Thoracic aorta (tissue), 2 donors: ENCODE measurements around the gene ERO1B. TPM values are rescaled to one million over a fixed set of nuclear protein-coding genes. Genes with fewer than 3 reads are reported as not detected.

Source experiments
- ATAC-seq: fragments of 150-250 bp; one replicate; pipeline ENCODE4 v1.8.0; 2017; ENCODE audit warnings: low read depth; ENCODE audit not compliant: insufficient number of reproducible peaks, low FRiP score
- DNase-seq: peaks from one replicate; pipeline ENCODE4 v3.0.0-alpha.2; 2020; ENCODE audit warnings: low spot score
- H3K27ac ChIP-seq, 2 donors: fragments of 200-600 bp; sonication (generic); 1 replicate in 1 of 2; 2 replicates in 1 of 2; pipeline ENCODE4 v1.5.1; 2016; ENCODE audit warnings: mild to moderate bottlenecking in 2 of 2, moderate library complexity in 2 of 2
- H3K27me3 ChIP-seq: fragments of 200-600 bp; sonication (generic); replicated peaks from 2 replicates; pipeline ENCODE4 v1.6.0; 2016; ENCODE audit warnings: mild to moderate bottlenecking; ENCODE audit not compliant: insufficient read depth
- H3K36me3 ChIP-seq: fragments of 200-600 bp; sonication (generic); one replicate; pipeline ENCODE4 v1.5.1; 2016
- H3K4me1 ChIP-seq, 2 donors: fragments of 200-600 bp; sonication (generic); 1 replicate in 1 of 2; 2 replicates in 1 of 2; pipeline versions ENCODE4 v1.5.1 to v1.6.0; 2016; ENCODE audit warnings: low read depth in 2 of 2, mild to moderate bottlenecking in 1 of 2; ENCODE audit not compliant: control insufficient read depth in 1 of 2
- H3K4me3 ChIP-seq: fragments of 200-600 bp; sonication (generic); 2 replicates; pipeline ENCODE4 v1.5.1; 2016; ENCODE audit warnings: mild to moderate bottlenecking
- H3K9me3 ChIP-seq: fragments of 200-600 bp; sonication (generic); 2 replicates; pipeline ENCODE4 v1.5.1; 2016
- total RNA-seq, 2 donors: library from RNA; depleted of rRNA; stranded (reverse); fragments of >200 nt; gene quantifications; one replicate each; pipeline versions ENCODE4 v1.1.0 to v1.2.3, GENCODE V29; 2016
- TF ChIP-seq, protein P1 (sequence below): fragments of 200-600 bp; sonication (generic); IDR thresholded peaks from one replicate; pipeline ENCODE4 v1.5.1; 2019; ENCODE audit warnings: antibody characterized with exemption

ERO1B gene
- total RNA-seq, 2 donors from 2014 or later: 20.8 to 33.3 TPM

DNA sequence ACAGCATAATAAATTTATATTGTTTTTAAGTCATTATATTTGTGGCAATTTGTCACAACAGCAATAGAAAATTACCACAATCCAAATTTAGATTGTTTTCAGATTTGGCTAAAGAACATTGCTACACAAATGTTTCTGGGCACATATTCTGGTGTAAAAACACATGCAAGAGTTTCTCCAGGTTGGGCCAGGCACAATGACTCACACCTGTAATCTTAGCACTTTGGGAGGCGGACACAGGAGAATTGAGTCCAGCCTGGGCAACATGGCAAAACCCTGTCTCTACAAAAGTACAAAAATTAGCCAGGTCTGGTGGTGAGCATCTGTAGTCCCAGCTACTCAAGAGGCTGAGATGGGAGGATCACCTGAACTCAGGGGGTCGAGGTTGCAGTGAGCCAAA is 8.4 kb downstream of the ERO1B start:
- no peaks in the 10 kb centered on the region for H3K27me3 ChIP-seq
- no peak overlapping the region for H3K4me3 ChIP-seq
- no peaks in the 10 kb centered on the region for H3K4me1 ChIP-seq
- H3K36me3 ChIP-seq: no peaks in the 10 kb centered on the region
- no peaks in the 10 kb centered on the region for H3K9me3 ChIP-seq
- TF ChIP-seq, protein P1, sequence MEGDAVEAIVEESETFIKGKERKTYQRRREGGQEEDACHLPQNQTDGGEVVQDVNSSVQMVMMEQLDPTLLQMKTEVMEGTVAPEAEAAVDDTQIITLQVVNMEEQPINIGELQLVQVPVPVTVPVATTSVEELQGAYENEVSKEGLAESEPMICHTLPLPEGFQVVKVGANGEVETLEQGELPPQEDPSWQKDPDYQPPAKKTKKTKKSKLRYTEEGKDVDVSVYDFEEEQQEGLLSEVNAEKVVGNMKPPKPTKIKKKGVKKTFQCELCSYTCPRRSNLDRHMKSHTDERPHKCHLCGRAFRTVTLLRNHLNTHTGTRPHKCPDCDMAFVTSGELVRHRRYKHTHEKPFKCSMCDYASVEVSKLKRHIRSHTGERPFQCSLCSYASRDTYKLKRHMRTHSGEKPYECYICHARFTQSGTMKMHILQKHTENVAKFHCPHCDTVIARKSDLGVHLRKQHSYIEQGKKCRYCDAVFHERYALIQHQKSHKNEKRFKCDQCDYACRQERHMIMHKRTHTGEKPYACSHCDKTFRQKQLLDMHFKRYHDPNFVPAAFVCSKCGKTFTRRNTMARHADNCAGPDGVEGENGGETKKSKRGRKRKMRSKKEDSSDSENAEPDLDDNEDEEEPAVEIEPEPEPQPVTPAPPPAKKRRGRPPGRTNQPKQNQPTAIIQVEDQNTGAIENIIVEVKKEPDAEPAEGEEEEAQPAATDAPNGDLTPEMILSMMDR: no peak
- no peak overlapping the region for H3K27ac ChIP-seq
- ATAC-seq (no peak), DNase-seq (no peak)

GRCh38 chr1:236269439-236269838 is 12.3 kb downstream of the ERO1B start:
- Histone ChIP-seq H3K4me3 (no peak overlapping the region), H3K4me1 (no peaks in the 10 kb centered on the region), H3K36me3 (peaks cover 4% of the 10 kb centered on the region), H3K27me3 (no peaks in the 10 kb centered on the region), H3K27ac (no peak overlapping the region), H3K9me3 (no peaks in the 10 kb centered on the region)
- ATAC-seq (no peak), DNase-seq (no peak)
- TF ChIP-seq, protein P1: no peak

- Histone ChIP-seq H3K4me3 (no peak overlapping the region), H3K9me3 (peaks cover 23% of the 10 kb centered on the region), H3K4me1 (no peaks in the 10 kb centered on the region), H3K27me3 (no peaks in the 10 kb centered on the region), H3K27ac (no peak overlapping the region), H3K36me3 (peaks cover 5% of the 10 kb centered on the region)
- ATAC-seq (no peak), DNase-seq (no peak)
- TF ChIP-seq, protein P1: no peak
Observed at GRCh38 chr1:236261898-236262297, 19.9 kb downstream of the ERO1B start.

- DNase-seq: no peak
- TF ChIP-seq, protein P1: no peak
- peaks cover 23% of the 10 kb centered on the region for H3K9me3 ChIP-seq
Observed at GRCh38 chr1:236261033-236261432, 20.7 kb downstream of the ERO1B start.

GRCh38 chr1:236259043-236259442 is 22.7 kb downstream of the ERO1B start:
- H3K9me3 ChIP-seq: peaks cover 23% of the 10 kb centered on the region
- H3K27ac ChIP-seq: no peak overlapping the region
- H3K4me1 ChIP-seq: no peaks in the 10 kb centered on the region
- no peak for ATAC-seq
- H3K27me3 ChIP-seq: no peaks in the 10 kb centered on the region
- H3K36me3 ChIP-seq: peaks cover 5% of the 10 kb centered on the region
- TF ChIP-seq, protein P1: no peak
- DNase-seq: no peak
- H3K4me3 ChIP-seq: no peak overlapping the region

More at GRCh38 chr1:236261033-236261432, 20.7 kb downstream of the ERO1B start:
- Histone ChIP-seq H3K27me3 (no peaks in the 10 kb centered on the region), H3K27ac (no peak overlapping the region), H3K4me3 (no peak overlapping the region), H3K36me3 (peaks cover 5% of the 10 kb centered on the region), H3K4me1 (no peaks in the 10 kb centered on the region)
- ATAC-seq: no peak
